Transverse colon (tissue), 4 donors: ENCODE data around the gene PDCD6IP.

Experiments
- CTCF ChIP-seq, 5 experiments: fragments of 200-600 bp in 3 of 5; fragments of 450-650 bp in 2 of 5; sonication (generic) in 3 of 5; IDR thresholded peaks; 1 replicate in 2 of 5; 2 replicates in 3 of 5; pipeline ENCODE4 v1.5.1; 2016 to 2017; ENCODE audit warnings: antibody characterized with exemption in 5 of 5, inconsistent platforms in 3 of 5, mild to moderate bottlenecking in 2 of 5, moderate library complexity in 1 of 5
- POLR2AphosphoS5 ChIP-seq, 3 donors: sonication (generic); formaldehyde crosslinking; IDR thresholded peaks; one replicate each; pipeline ENCODE4 v1.6.1; 2016; ENCODE audit warnings: antibody characterized with exemption in 3 of 3

DNA sequence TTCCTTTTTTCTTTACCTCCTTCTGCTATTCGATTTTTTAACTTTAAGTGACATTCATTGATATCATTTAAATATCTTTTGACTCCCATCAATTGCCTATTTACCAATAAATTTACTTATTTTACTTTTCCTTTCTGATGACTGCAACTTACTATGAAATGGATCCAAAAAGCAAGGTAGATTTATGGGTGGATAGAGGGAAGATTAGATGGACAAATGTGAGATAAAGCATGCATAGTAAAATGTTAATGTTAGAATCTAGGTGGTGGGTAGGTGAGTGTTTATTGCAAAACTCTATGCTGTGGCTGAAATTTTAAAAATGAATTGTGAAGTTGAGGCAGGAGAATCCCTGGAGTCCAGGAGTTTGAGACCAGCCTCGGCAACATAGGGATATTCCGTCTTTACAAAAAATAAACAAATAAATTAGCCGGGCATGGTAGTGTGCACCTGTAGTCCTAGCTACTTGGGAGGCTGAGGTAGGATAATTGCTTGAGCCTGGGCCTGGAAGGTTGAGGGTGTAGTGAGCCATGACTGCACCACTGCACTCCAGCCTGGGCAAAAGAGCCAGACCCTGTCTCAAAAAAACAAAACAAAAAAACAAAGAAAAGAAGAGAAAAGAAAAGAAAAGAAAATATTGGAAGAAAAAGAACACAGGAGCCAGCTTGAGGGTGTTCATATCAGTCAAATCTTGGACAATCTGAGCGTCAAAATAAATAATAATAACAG is 6.1 kb upstream of the PDCD6IP start:
- TF ChIP-seq CTCF (IDR thresholded peaks at IDR 0.05), result no peak
- TF ChIP-seq POLR2AphosphoS5 (IDR thresholded peaks at IDR 0.05), result no peak
